Natural killer cell (primary cell): ENCODE results near the gene GLI3. TPM values are rescaled to one million over a fixed set of nuclear protein-coding genes. Genes with fewer than 3 reads are reported as not detected.

Source experiments
- ATAC-seq, 3 donors: fragments of 150-1000 bp in 2 of 3; fragments of 200-7000 bp in 1 of 3; cut with Tn5 transposase; 1 replicate in 1 of 3; 2 replicates in 2 of 3; pipeline ENCODE4 v1.10.0; 2021; ENCODE audit warnings: mild to moderate bottlenecking in 2 of 3, moderate library complexity in 2 of 3
- DNase-seq, 2 donors: peaks; one replicate each; pipeline versions ENCODE4 v3.0.0 to v3.0.0-alpha.2; 2013 to 2021; ENCODE audit warnings: mixed read lengths in 1 of 2
- H3K27ac ChIP-seq: one replicate; pipeline ENCODE4 v1.5.1; 2013; ENCODE audit warnings: mild to moderate bottlenecking, low read length
- H3K27me3 ChIP-seq: one replicate; pipeline ENCODE4 v1.6.1; 2013; ENCODE audit warnings: low read length; ENCODE audit not compliant: control insufficient read depth, insufficient read depth
- H3K36me3 ChIP-seq: one replicate; pipeline ENCODE4 v1.6.1; 2013; ENCODE audit warnings: low read length; ENCODE audit not compliant: control insufficient read depth, insufficient read depth
- H3K4me1 ChIP-seq: one replicate; pipeline ENCODE4 v1.6.1; 2013; ENCODE audit warnings: low read length; ENCODE audit not compliant: control insufficient read depth, insufficient read depth
- H3K4me3 ChIP-seq: one replicate; pipeline ENCODE4 v1.5.1; 2013; ENCODE audit warnings: low read length
- H3K9me3 ChIP-seq: one replicate; pipeline ENCODE4 v1.6.1; 2013; ENCODE audit warnings: low read length; ENCODE audit not compliant: control insufficient read depth, insufficient read depth
- H3K27ac Mint-ChIP-seq, 2 donors: one replicate each; pipeline ENCODE4 v1.8.0; 2022; ENCODE audit warnings: mild to moderate bottlenecking in 2 of 2, mixed read lengths in 2 of 2, moderate library complexity in 1 of 2
- H3K27me3 Mint-ChIP-seq, 2 donors: one replicate each; pipeline ENCODE4 v1.8.0; 2022; ENCODE audit warnings: low read depth in 2 of 2, mixed read lengths in 2 of 2
- H3K36me3 Mint-ChIP-seq: one replicate; pipeline ENCODE4 v1.8.0; 2022; ENCODE audit warnings: mixed read lengths
- H3K4me1 Mint-ChIP-seq, 2 donors: one replicate each; pipeline ENCODE4 v1.8.0; 2022; ENCODE audit warnings: mixed read lengths in 2 of 2
- H3K4me3 Mint-ChIP-seq: one replicate; pipeline ENCODE4 v1.8.0; 2022; ENCODE audit warnings: mild to moderate bottlenecking, moderate library complexity, mixed read lengths
- H3K9me3 Mint-ChIP-seq, 2 donors: one replicate each; pipeline ENCODE4 v1.8.0; 2022; ENCODE audit warnings: mixed read lengths in 2 of 2
- CTCF ChIP-seq: fragments of 200-600 bp; IDR thresholded peaks from one replicate; pipeline ENCODE4 v1.8.0; 2022; ENCODE audit warnings: antibody characterized with exemption
- WGBS: methylation state at CpG from one replicate; pipeline ENCODE4 v1.1.7; 2013; ENCODE audit warnings: missing lambda C conversion rate; ENCODE audit not compliant: insufficient coverage; 5-methylcytosine and 5-hydroxymethylcytosine counted together
- intact Hi-C: fragments of 100-400 bp; cut with micrococcal nuclease; formaldehyde crosslinking; loops from one replicate; pipeline ENCODE4 v1.14.2; 2022
- total RNA-seq, 4 donors: library from RNA; stranded (reverse); fragments of 120-200 nt in 1 of 4; gene quantifications; one replicate each; pipeline versions ENCODE4 v1.2.3 to v1.2.4, GENCODE V29; 2013 to 2022

Gene GLI3
- total RNA-seq, 3 donors from 2014 or later (not counting 1 experiment from before 2014, with no cell fraction given), result 2.9 to 4.7 (median 3.1) TPM

- intact Hi-C loops, result no loop called here
- Histone ChIP-seq H3K27me3 (no peaks in the 10 kb centered on the region), H3K36me3 (no peaks in the 10 kb centered on the region), H3K27ac (no peak overlapping the region), H3K4me1 (no peaks in the 10 kb centered on the region), H3K9me3 (no peaks in the 10 kb centered on the region), H3K4me3 (no peak overlapping the region)
- Mint-ChIP-seq H3K27me3 (peaks cover 6 to 12% of the 10 kb centered on the region in 2 donors), H3K4me3 (no peak overlapping the region), H3K36me3 (no peaks in the 10 kb centered on the region), H3K9me3 (no peaks in the 10 kb centered on the region), H3K4me1 (peaks cover 0 to 9% of the 10 kb centered on the region in 2 donors), H3K27ac (no peak overlapping the region)
- 76% methylated on average over 6 of the region's 6 CpGs for WGBS
- no peak for TF ChIP-seq CTCF
- ATAC-seq (no peak), DNase-seq (no peak)
Measured at GRCh38 chr7:42138691-42139090, 98.3 kb downstream of the GLI3 start.

- TF ChIP-seq CTCF, result no peak
- no peaks in the 10 kb centered on the region for H3K9me3 Mint-ChIP-seq
- 76% methylated on average over 4 of the region's 4 CpGs for WGBS
- ATAC-seq (no peak), DNase-seq (no peak)
- Histone ChIP-seq H3K27me3 (no peaks in the 10 kb centered on the region), H3K4me3 (no peak overlapping the region), H3K36me3 (no peaks in the 10 kb centered on the region), H3K9me3 (no peaks in the 10 kb centered on the region), H3K4me1 (no peaks in the 10 kb centered on the region), H3K27ac (no peak overlapping the region)
- H3K4me1 Mint-ChIP-seq, result peaks cover 0 to 9% of the 10 kb centered on the region in 2 donors
- intact Hi-C loops, result no loop called here
- no peaks in the 10 kb centered on the region for H3K36me3 Mint-ChIP-seq
- no peak overlapping the region for H3K4me3 Mint-ChIP-seq
- H3K27ac Mint-ChIP-seq, result no peak overlapping the region
- H3K27me3 Mint-ChIP-seq, result peaks cover 6 to 12% of the 10 kb centered on the region in 2 donors
Measured at GRCh38 chr7:42137941-42138340, 99.1 kb downstream of the GLI3 start.

- Mint-ChIP-seq H3K9me3 (no peaks in the 10 kb centered on the region), H3K27me3 (peaks cover 6 to 12% of the 10 kb centered on the region in 2 donors), H3K4me1 (peaks cover 0 to 9% of the 10 kb centered on the region in 2 donors), H3K4me3 (no peak overlapping the region), H3K36me3 (no peaks in the 10 kb centered on the region), H3K27ac (no peak overlapping the region)
- ATAC-seq (peak in 1 of 3 donors; percentile 17), DNase-seq (no peak)
- no peak for TF ChIP-seq CTCF
- no peaks in the 10 kb centered on the region for H3K27me3 ChIP-seq
- WGBS, result 90% methylated on average over 3 of the region's 3 CpGs
- H3K4me3 ChIP-seq, result no peak overlapping the region
- no peaks in the 10 kb centered on the region for H3K36me3 ChIP-seq
- no peak overlapping the region for H3K27ac ChIP-seq
- no peaks in the 10 kb centered on the region for H3K9me3 ChIP-seq
- intact Hi-C loops, result no loop called here
- H3K4me1 ChIP-seq, result no peaks in the 10 kb centered on the region
Measured at GRCh38 chr7:42137431-42137830, 99.6 kb downstream of the GLI3 start.

DNA sequence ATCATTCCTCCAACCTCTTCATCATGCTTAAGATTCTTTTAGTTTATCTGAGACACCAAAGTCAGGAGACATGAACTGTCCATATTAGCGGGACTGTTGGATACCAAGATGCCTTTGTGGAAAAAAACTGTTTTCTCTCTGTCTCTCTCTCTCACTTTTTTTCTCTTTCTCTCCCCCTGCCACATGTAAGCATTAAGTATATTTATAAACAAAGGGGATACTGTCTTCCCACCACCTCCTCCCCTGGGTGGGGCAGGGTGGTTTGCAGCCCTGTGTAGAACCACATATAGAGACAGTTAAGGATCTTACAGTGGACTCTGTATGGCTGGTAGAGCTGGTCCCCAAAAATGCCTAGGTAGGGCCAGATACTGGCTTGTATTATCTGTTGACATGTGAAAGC is 101.3 kb downstream of the GLI3 start:
- Histone ChIP-seq H3K4me3 (no peak overlapping the region), H3K36me3 (no peaks in the 10 kb centered on the region), H3K27ac (no peak overlapping the region), H3K27me3 (no peaks in the 10 kb centered on the region), H3K9me3 (no peaks in the 10 kb centered on the region), H3K4me1 (no peaks in the 10 kb centered on the region)
- H3K9me3 Mint-ChIP-seq, result no peaks in the 10 kb centered on the region
- H3K36me3 Mint-ChIP-seq, result no peaks in the 10 kb centered on the region
- DNase-seq (no peak), ATAC-seq (no peak)
- H3K27ac Mint-ChIP-seq, result no peak overlapping the region
- H3K27me3 Mint-ChIP-seq, result peaks cover 2 to 10% of the 10 kb centered on the region in 2 donors
- no peak overlapping the region for H3K4me3 Mint-ChIP-seq
- intact Hi-C loops, result no loop called here
- 75% methylated on average over 1 of the region's 1 CpG for WGBS
- no peak for TF ChIP-seq CTCF
- H3K4me1 Mint-ChIP-seq, result peaks cover 0 to 9% of the 10 kb centered on the region in 2 donors
